Cardiac muscle cell (in vitro differentiated cells and primary cell): ENCODE measurements around the gene PRKACB. TPM values are rescaled to one million over a fixed set of nuclear protein-coding genes. Genes with fewer than 3 reads are reported as not detected.
A peak's percentile ranks its signal among the peaks of the same experiment; 100 is the strongest.

ENCODE experiments used
- DNase-seq, 2 donors: peaks; one replicate each; pipeline versions ENCODE4 v3.0.0 to v3.0.0-alpha.2; 2010 to 2017; ENCODE audit warnings: low read depth in 1 of 2, low spot score in 1 of 2
- H3K27ac ChIP-seq: fragments of 200-600 bp; sonication (generic); 2 replicates; pipeline ENCODE4 v1.5.1; 2016
- H3K27me3 ChIP-seq: fragments of 200-600 bp; sonication (generic); 2 replicates; pipeline ENCODE4 v1.6.0; 2016; ENCODE audit warnings: control low read depth
- H3K36me3 ChIP-seq: fragments of 200-600 bp; sonication (generic); 2 replicates; pipeline ENCODE4 v1.5.1; 2016; ENCODE audit warnings: control low read depth
- H3K4me1 ChIP-seq: fragments of 200-600 bp; sonication (generic); 2 replicates; pipeline ENCODE4 v1.8.1; 2017; ENCODE audit warnings: low read depth, mild to moderate bottlenecking, mixed run types
- H3K4me3 ChIP-seq: fragments of 200-600 bp; sonication (generic); 2 replicates; pipeline ENCODE4 v1.5.1; 2016; ENCODE audit warnings: mild to moderate bottlenecking
- H3K9me3 ChIP-seq: fragments of 200-600 bp; sonication (generic); 2 replicates; pipeline ENCODE4 v1.5.1; 2017; ENCODE audit warnings: low read depth, mild to moderate bottlenecking, control low read depth
- polyA plus RNA-seq: library from polyadenylated mRNA; unstranded; fragments of >200 nt; fragmentation: Nextera tagmentation; extraction: Ambion mirVana; gene quantifications from 2 replicates; pipeline ENCODE4 v1.2.1, GENCODE V29; 2016
- total RNA-seq: library from RNA; depleted of rRNA; stranded (reverse); fragments of >200 nt; gene quantifications from 2 replicates; pipeline ENCODE4 v1.2.3, GENCODE V29; 2016
- TF ChIP-seq, protein P1 (sequence below): IDR thresholded peaks from 2 replicates; pipeline ENCODE4 v1.5.1; 2012; ENCODE audit warnings: low read depth, mild to moderate bottlenecking, low read length

PRKACB gene
- total and polyA plus RNA-seq, 2 experiments from 2014 or later, result 21.2 to 27.1 TPM

DNA sequence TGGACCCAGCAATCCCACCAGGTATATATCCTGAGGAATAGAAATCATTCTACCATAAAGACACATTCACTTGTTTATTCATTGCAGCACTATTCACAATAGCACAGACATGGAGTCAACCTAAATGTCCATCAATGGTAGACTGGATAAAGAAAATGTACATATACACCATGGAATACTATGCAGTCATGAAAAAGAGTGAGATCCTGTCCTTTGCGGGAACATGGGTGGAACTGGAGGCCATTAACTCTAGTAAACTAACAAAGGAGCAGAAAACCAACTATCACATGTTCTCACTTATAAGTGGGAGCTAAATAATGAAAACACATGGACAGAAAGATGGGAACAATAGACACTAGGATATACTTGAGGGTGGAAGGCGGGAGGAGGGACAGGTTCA lies 36.1 kb upstream of the PRKACB start:
- H3K27ac ChIP-seq, result no peak overlapping the region

GRCh38 chr1:84108900-84109578 lies 35.0 kb upstream of the PRKACB start:
- Histone ChIP-seq H3K27ac (no peak overlapping the region), H3K27me3 (no peaks in the 10 kb centered on the region), H3K4me1 (no peaks in the 10 kb centered on the region), H3K36me3 (no peaks in the 10 kb centered on the region), H3K9me3 (no peaks in the 10 kb centered on the region), H3K4me3 (no peak overlapping the region)
- TF ChIP-seq, protein P1, sequence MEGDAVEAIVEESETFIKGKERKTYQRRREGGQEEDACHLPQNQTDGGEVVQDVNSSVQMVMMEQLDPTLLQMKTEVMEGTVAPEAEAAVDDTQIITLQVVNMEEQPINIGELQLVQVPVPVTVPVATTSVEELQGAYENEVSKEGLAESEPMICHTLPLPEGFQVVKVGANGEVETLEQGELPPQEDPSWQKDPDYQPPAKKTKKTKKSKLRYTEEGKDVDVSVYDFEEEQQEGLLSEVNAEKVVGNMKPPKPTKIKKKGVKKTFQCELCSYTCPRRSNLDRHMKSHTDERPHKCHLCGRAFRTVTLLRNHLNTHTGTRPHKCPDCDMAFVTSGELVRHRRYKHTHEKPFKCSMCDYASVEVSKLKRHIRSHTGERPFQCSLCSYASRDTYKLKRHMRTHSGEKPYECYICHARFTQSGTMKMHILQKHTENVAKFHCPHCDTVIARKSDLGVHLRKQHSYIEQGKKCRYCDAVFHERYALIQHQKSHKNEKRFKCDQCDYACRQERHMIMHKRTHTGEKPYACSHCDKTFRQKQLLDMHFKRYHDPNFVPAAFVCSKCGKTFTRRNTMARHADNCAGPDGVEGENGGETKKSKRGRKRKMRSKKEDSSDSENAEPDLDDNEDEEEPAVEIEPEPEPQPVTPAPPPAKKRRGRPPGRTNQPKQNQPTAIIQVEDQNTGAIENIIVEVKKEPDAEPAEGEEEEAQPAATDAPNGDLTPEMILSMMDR, result no peak
- no peak for DNase-seq

More for the DNA sequence above, 36.1 kb upstream of the PRKACB start:
- DNase-seq, result no peak
- H3K9me3 ChIP-seq, result no peaks in the 10 kb centered on the region
- TF ChIP-seq, protein P1, result no peak
- H3K4me1 ChIP-seq, result peaks cover 8% of the 10 kb centered on the region
- H3K4me3 ChIP-seq, result no peak overlapping the region
- no peaks in the 10 kb centered on the region for H3K27me3 ChIP-seq
- H3K36me3 ChIP-seq, result no peaks in the 10 kb centered on the region

DNA sequence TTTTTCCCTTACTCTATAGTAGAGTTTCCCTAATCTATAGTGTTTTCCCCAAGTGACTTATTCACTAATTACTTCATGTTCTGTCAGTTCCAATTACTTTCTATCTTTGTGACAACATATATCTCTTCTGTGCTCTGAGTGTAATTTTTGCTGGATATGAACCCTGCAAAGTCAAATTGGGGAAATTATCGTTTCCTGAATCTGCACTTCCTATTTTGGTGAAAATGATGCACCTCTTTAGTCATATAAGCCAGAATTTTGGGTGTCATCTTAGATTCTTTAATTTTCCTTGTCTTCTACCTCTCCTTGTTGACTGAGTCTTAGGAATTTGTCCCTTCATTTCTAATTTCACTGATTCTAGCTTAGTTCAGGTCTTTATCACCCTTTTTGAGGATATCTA lies 33.4 kb upstream of the PRKACB start:
- H3K27ac ChIP-seq, result no peak overlapping the region
- TF ChIP-seq, protein P1, result no peak
- no peaks in the 10 kb centered on the region for H3K36me3 ChIP-seq
- DNase-seq, result no peak
- no peaks in the 10 kb centered on the region for H3K4me1 ChIP-seq
- H3K4me3 ChIP-seq, result no peak overlapping the region
- H3K27me3 ChIP-seq, result no peaks in the 10 kb centered on the region
- no peaks in the 10 kb centered on the region for H3K9me3 ChIP-seq

- H3K4me1 ChIP-seq, result peaks cover 5% of the 10 kb centered on the region
These were observed 27.5 kb upstream of the PRKACB start for GRCh38 chr1:84116558-84116957.

DNA sequence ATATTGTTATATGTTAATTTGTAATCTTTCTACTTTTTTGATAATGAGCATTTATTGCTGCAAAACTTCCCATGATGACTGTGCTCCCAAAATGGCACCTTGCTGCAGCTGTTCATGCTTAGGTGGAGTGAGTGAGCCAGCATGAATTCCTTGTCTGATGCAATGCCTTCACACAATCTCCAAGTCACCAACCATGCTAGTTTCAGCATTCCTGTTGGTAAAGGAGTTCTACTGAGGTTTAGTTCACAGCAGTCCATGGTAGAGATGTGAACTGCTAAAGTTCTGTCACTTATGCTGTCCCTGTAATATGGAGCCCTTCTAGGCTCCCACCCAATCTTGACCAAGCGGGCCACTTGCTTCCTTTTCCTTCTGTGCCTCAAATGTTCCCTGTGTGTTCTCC lies 26.2 kb upstream of the PRKACB start:
- Histone ChIP-seq H3K4me1 (peaks cover 15% of the 10 kb centered on the region), H3K27ac (no peak overlapping the region), H3K9me3 (no peaks in the 10 kb centered on the region), H3K27me3 (no peaks in the 10 kb centered on the region), H3K36me3 (no peaks in the 10 kb centered on the region), H3K4me3 (no peak overlapping the region)
- DNase-seq, result peak in 1 of 2 donors; percentile 64
- TF ChIP-seq, protein P1, result no peak

More at GRCh38 chr1:84116558-84116957, 27.5 kb upstream of the PRKACB start:
- no peak overlapping the region for H3K27ac ChIP-seq
- DNase-seq, result no peak
- no peaks in the 10 kb centered on the region for H3K27me3 ChIP-seq
- H3K36me3 ChIP-seq, result no peaks in the 10 kb centered on the region
- no peak overlapping the region for H3K4me3 ChIP-seq
- TF ChIP-seq, protein P1, result no peak
- no peaks in the 10 kb centered on the region for H3K9me3 ChIP-seq
